Suprapubic skin (tissue), 4 donors: ENCODE measurements around the gene MLPH. TPM values are rescaled to one million over a fixed set of nuclear protein-coding genes. Genes with fewer than 3 reads are reported as not detected.

Source experiments
- DNase-seq, 2 donors: peaks; one replicate each; pipeline ENCODE4 v3.0.0-alpha.2; 2019; ENCODE audit warnings: low spot score in 2 of 2
- H3K27ac ChIP-seq: fragments of 200-600 bp; sonication (generic); one replicate; pipeline ENCODE4 v1.5.1; 2019
- H3K27me3 ChIP-seq: fragments of 200-600 bp; sonication (generic); one replicate; pipeline ENCODE4 v1.5.1; 2019
- H3K36me3 ChIP-seq: fragments of 200-600 bp; sonication (generic); one replicate; pipeline ENCODE4 v1.5.1; 2019
- H3K4me1 ChIP-seq: fragments of 200-600 bp; sonication (generic); one replicate; pipeline ENCODE4 v1.5.1; 2019
- H3K4me3 ChIP-seq: fragments of 200-600 bp; sonication (generic); one replicate; pipeline ENCODE4 v1.5.1; 2019; ENCODE audit warnings: mild to moderate bottlenecking
- H3K9me3 ChIP-seq: fragments of 200-600 bp; sonication (generic); one replicate; pipeline ENCODE4 v1.5.1; 2019
- CTCF ChIP-seq, 2 donors: fragments of 200-600 bp in 1 of 2; fragments of 450-650 bp in 1 of 2; sonication (generic) in 1 of 2; IDR thresholded peaks; one replicate each; pipeline ENCODE4 v1.5.1; 2016 to 2019; ENCODE audit warnings: antibody characterized with exemption in 2 of 2, mild to moderate bottlenecking in 1 of 2, moderate library complexity in 1 of 2
- EP300 ChIP-seq: sonication (generic); formaldehyde crosslinking; IDR thresholded peaks from one replicate; pipeline ENCODE4 v1.6.1; 2017; ENCODE audit warnings: antibody characterized with exemption
- POLR2A ChIP-seq, 2 donors: fragments of 450-650 bp; IDR thresholded peaks; one replicate each; pipeline ENCODE4 v1.6.1; 2017; ENCODE audit warnings: antibody characterized with exemption in 2 of 2, mild to moderate bottlenecking in 2 of 2, moderate library complexity in 2 of 2
- POLR2AphosphoS5 ChIP-seq, 3 donors: sonication (generic); formaldehyde crosslinking; IDR thresholded peaks; one replicate each; pipeline ENCODE4 v1.6.1; 2017; ENCODE audit warnings: antibody characterized with exemption in 3 of 3
- WGBS: methylation state at CpG from one replicate; pipeline ENCODE4 v1.1.5; 2018; 5-methylcytosine and 5-hydroxymethylcytosine counted together
- total RNA-seq, 4 donors: library from RNA; depleted of rRNA; stranded (reverse); fragments of >200 nt; gene quantifications; one replicate each; pipeline ENCODE4 v1.1.0, GENCODE V29; 2016

MLPH gene
- total RNA-seq, 4 donors from 2014 or later: 8.8 to 41.1 (median 24.4) TPM

- no peak for TF ChIP-seq CTCF (IDR thresholded peaks at IDR 0.05)
- TF ChIP-seq POLR2AphosphoS5 (IDR thresholded peaks at IDR 0.05): no peak
- TF ChIP-seq EP300: no peak
- TF ChIP-seq POLR2A (IDR thresholded peaks at IDR 0.05): no peak
- Histone ChIP-seq H3K36me3 (no peaks in the 10 kb centered on the region), H3K4me1 (peaks cover 53% of the 10 kb centered on the region), H3K27me3 (no peaks in the 10 kb centered on the region), H3K27ac (peak overlapping the region; percentile 96), H3K4me3 (peak overlapping the region; percentile 88), H3K9me3 (no peaks in the 10 kb centered on the region)
- DNase-seq: peak in 1 of 2 donors; percentile 71
- 20% methylated on average over 11 of the region's 17 CpGs for WGBS
These were observed 11.3 kb upstream of the MLPH start for GRCh38 chr2:237475704-237476141.

- 86% methylated on average over 2 of the region's 2 CpGs for WGBS
- no peaks in the 10 kb centered on the region for H3K27me3 ChIP-seq
These were observed 9.0 kb upstream of the MLPH start for GRCh38 chr2:237478095-237478494.

GRCh38 chr2:237478979-237479378, 8.1 kb upstream of the MLPH start:
- no peak for DNase-seq
- 55% methylated on average over 3 of the region's 3 CpGs for WGBS
- H3K27ac ChIP-seq: no peak overlapping the region
- H3K4me1 ChIP-seq: peaks cover 65% of the 10 kb centered on the region
- TF ChIP-seq POLR2AphosphoS5 (IDR thresholded peaks at IDR 0.05) (no peak), EP300 (no peak)
- H3K4me3 ChIP-seq: no peak overlapping the region
- no peaks in the 10 kb centered on the region for H3K27me3 ChIP-seq
- H3K36me3 ChIP-seq: no peaks in the 10 kb centered on the region
- no peaks in the 10 kb centered on the region for H3K9me3 ChIP-seq

More at GRCh38 chr2:237478095-237478494, 9.0 kb upstream of the MLPH start:
- H3K4me1 ChIP-seq: peaks cover 70% of the 10 kb centered on the region
- no peak for DNase-seq
- H3K9me3 ChIP-seq: no peaks in the 10 kb centered on the region
- no peak overlapping the region for H3K27ac ChIP-seq
- TF ChIP-seq CTCF (IDR thresholded peaks at IDR 0.05) (no peak), POLR2A (IDR thresholded peaks at IDR 0.05) (no peak), EP300 (no peak), POLR2AphosphoS5 (IDR thresholded peaks at IDR 0.05) (no peak)
- no peaks in the 10 kb centered on the region for H3K36me3 ChIP-seq
- no peak overlapping the region for H3K4me3 ChIP-seq

- no peak overlapping the region for H3K27ac ChIP-seq
- H3K9me3 ChIP-seq: no peaks in the 10 kb centered on the region
- H3K4me3 ChIP-seq: no peak overlapping the region
- H3K4me1 ChIP-seq: peaks cover 59% of the 10 kb centered on the region
- no peaks in the 10 kb centered on the region for H3K27me3 ChIP-seq
- H3K36me3 ChIP-seq: no peaks in the 10 kb centered on the region
- DNase-seq: no peak
- TF ChIP-seq EP300 (no peak), POLR2AphosphoS5 (IDR thresholded peaks at IDR 0.05) (no peak), POLR2A (IDR thresholded peaks at IDR 0.05) (no peak), CTCF (IDR thresholded peaks at IDR 0.05) (no peak)
- WGBS: 32% methylated on average over 4 of the region's 4 CpGs
These were observed 7.3 kb upstream of the MLPH start for GRCh38 chr2:237479747-237480146.

GRCh38 chr2:237480556-237480955, 6.5 kb upstream of the MLPH start:
- Histone ChIP-seq H3K27me3 (no peaks in the 10 kb centered on the region), H3K9me3 (no peaks in the 10 kb centered on the region), H3K36me3 (no peaks in the 10 kb centered on the region), H3K4me3 (no peak overlapping the region), H3K27ac (no peak overlapping the region), H3K4me1 (peaks cover 52% of the 10 kb centered on the region)
- TF ChIP-seq POLR2A (IDR thresholded peaks at IDR 0.05) (no peak), CTCF (IDR thresholded peaks at IDR 0.05) (no peak), POLR2AphosphoS5 (IDR thresholded peaks at IDR 0.05) (no peak), EP300 (no peak)
- 92% methylated on average over 7 of the region's 7 CpGs for WGBS
- DNase-seq: no peak

GRCh38 chr2:237480988-237481525, 6.0 kb upstream of the MLPH start:
- H3K4me1 ChIP-seq: peaks cover 50% of the 10 kb centered on the region
- peak in 1 of 2 donors; percentile 55 for DNase-seq
- peaks cover 3% of the 10 kb centered on the region for H3K27me3 ChIP-seq
- TF ChIP-seq POLR2AphosphoS5 (IDR thresholded peaks at IDR 0.05) (no peak), EP300 (no peak), POLR2A (IDR thresholded peaks at IDR 0.05) (no peak), CTCF (IDR thresholded peaks at IDR 0.05) (no peak)
- 95% methylated on average over 3 of the region's 3 CpGs for WGBS
- no peak overlapping the region for H3K27ac ChIP-seq
- H3K36me3 ChIP-seq: no peaks in the 10 kb centered on the region
- H3K9me3 ChIP-seq: no peaks in the 10 kb centered on the region
- no peak overlapping the region for H3K4me3 ChIP-seq
